K562 (cell line): ENCODE data around the gene GAL. TPM values are rescaled to one million over a fixed set of nuclear protein-coding genes. Genes with fewer than 3 reads are reported as not detected.

Source experiments
- ATAC-seq: fragments of 200-7000 bp; cut with Tn5 transposase; 3 replicates; pipeline ENCODE4 v1.9.1; 2020; ENCODE audit warnings: moderate library complexity
- BruUV-seq: library from RNA; stranded (reverse); fragments of 400-500 nt; replicated peaks from 2 replicates; lab custom pipeline; 2021; lab: Mats Ljungman, UMichigan
- CTCF ChIA-PET: fragments of 300-600 bp; formaldehyde crosslinking; extraction: SDS; loops from one replicate; lab custom pipeline; 2021; ENCODE audit warnings: low intra/inter-chr PET ratio; lab: Yijun Ruan, JAX
- POLR2A ChIA-PET: fragments of 300-600, 350-650 bp; sonication (Branson Sonifier 250); formaldehyde crosslinking; extraction: SDS; loops from one replicate; lab custom pipeline; 2021; ENCODE audit warnings: antibody characterized with exemption, inconsistent platforms; lab: Yijun Ruan, JAX
- DNase-seq, 4 experiments: peaks; one replicate each; pipeline versions ENCODE4 v3.0.0 to v3.0.0-alpha.2; 2011 to 2018; ENCODE audit warnings: low spot score in 3 of 4, mixed read lengths in 3 of 4; ENCODE audit errors: extremely low read depth in 1 of 4
- FAIRE-seq: peaks from 2 replicates; lab custom pipeline; 2011; peaks lifted over from hg19 to GRCh38; lab: Jason Lieb, UNC
- H2AFZ ChIP-seq: 2 replicates; pipeline ENCODE4 v1.6.0; 2011; ENCODE audit warnings: low read depth, low read length, control low read depth, inconsistent platforms
- H3K27ac ChIP-seq: fragments of 200-600 bp; 3 replicates; pipeline ENCODE4 v1.8.0; 2011; ENCODE audit warnings: low read depth, mild to moderate bottlenecking, control low read depth, inconsistent platforms, low read length, moderate library complexity, mixed read lengths; ENCODE audit errors: extremely low read depth
- H3K27me3 ChIP-seq, 2 experiments: fragments of 300-600 bp in 1 of 2; 2 replicates in 1 of 2; 3 replicates in 1 of 2; pipeline versions ENCODE4 v1.6.0 to v1.8.0; 2011; ENCODE audit warnings: inconsistent platforms in 2 of 2, low read length in 2 of 2, mild to moderate bottlenecking in 1 of 2, mixed read lengths in 1 of 2, moderate library complexity in 1 of 2; ENCODE audit not compliant: control insufficient read depth in 2 of 2, insufficient read depth in 2 of 2
- H3K36me3 ChIP-seq: fragments of 300-600 bp; 3 replicates; pipeline ENCODE4 v1.8.0; 2011; ENCODE audit warnings: mild to moderate bottlenecking, low read length, inconsistent platforms; ENCODE audit not compliant: control insufficient read depth, insufficient read depth
- H3K4me1 ChIP-seq, 2 experiments: fragments of 200-600 bp in 1 of 2; replicated peaks in 1 of 2; 2 replicates in 1 of 2; 3 replicates in 1 of 2; pipeline versions ENCODE4 v1.5.1 to v1.8.0; 2011; ENCODE audit warnings: inconsistent platforms in 2 of 2, low read length in 2 of 2, mild to moderate bottlenecking in 1 of 2, mixed read lengths in 1 of 2, moderate library complexity in 1 of 2; ENCODE audit not compliant: control insufficient read depth in 2 of 2, insufficient read depth in 2 of 2
- H3K4me2 ChIP-seq: 2 replicates; pipeline ENCODE4 v1.6.1; 2011; ENCODE audit warnings: low read length, control low read depth, inconsistent platforms, mixed read lengths; ENCODE audit not compliant: insufficient read depth
- H3K4me3 ChIP-seq: fragments of 200-600 bp; sonication (generic), shearing (Covaris generic); 2 replicates; pipeline ENCODE4 v1.5.1; 2016; ENCODE audit warnings: control low read depth, inconsistent platforms
- H3K79me2 ChIP-seq: fragments of 200-600 bp; 3 replicates; pipeline ENCODE4 v1.8.0; 2011; ENCODE audit warnings: low read length, inconsistent platforms; ENCODE audit not compliant: control insufficient read depth, insufficient read depth
- H3K9ac ChIP-seq, 2 experiments: 2 replicates each; pipeline versions ENCODE4 v1.6.0 to v1.6.1; 2011; ENCODE audit warnings: low read depth in 2 of 2, low read length in 2 of 2, control low read depth in 1 of 2, inconsistent platforms in 1 of 2, mild to moderate bottlenecking in 1 of 2, mixed read lengths in 1 of 2; ENCODE audit not compliant: insufficient read depth in 1 of 2
- H3K9me1 ChIP-seq: one replicate; pipeline ENCODE4 v1.6.0; 2011; ENCODE audit warnings: inconsistent platforms, mild to moderate bottlenecking, low read length, moderate library complexity; ENCODE audit not compliant: control insufficient read depth, insufficient read depth
- H3K9me3 ChIP-seq: replicated peaks from 2 replicates; pipeline ENCODE4 v1.5.1; 2011; ENCODE audit warnings: low read depth, low read length, inconsistent platforms; ENCODE audit not compliant: control insufficient read depth, insufficient read depth
- H4K20me1 ChIP-seq: replicated peaks from 2 replicates; pipeline ENCODE4 v1.6.1; 2011; ENCODE audit warnings: low read length, inconsistent platforms, mixed read lengths; ENCODE audit not compliant: control insufficient read depth, insufficient read depth
- CLOCK ChIP-seq: fragments of 250-450 bp; sonication (Bioruptor Pico); IDR thresholded peaks from 2 replicates; pipeline ENCODE4 v1.4.0; 2020; ENCODE audit warnings: mild to moderate bottlenecking, moderate library complexity, borderline replicate concordance
- RBFOX2 ChIP-seq: fragments of 200-400 bp; formaldehyde crosslinking; IDR thresholded peaks from 2 replicates; pipeline ENCODE4 v1.6.1; 2017; ENCODE audit warnings: low read depth, mild to moderate bottlenecking, low read length, moderate library complexity
- SUPT5H ChIP-seq: fragments of 450-650 bp; IDR thresholded peaks from 2 replicates; pipeline ENCODE4 v1.6.1; 2016
- ZBTB40 ChIP-seq, 2 experiments: fragments of 450-650 bp in 1 of 2; sonication (generic) in 1 of 2; formaldehyde crosslinking in 1 of 2; IDR thresholded peaks; 2 replicates each; pipeline versions ENCODE4 v1.7.1 to v1.9.0; 2016 to 2022; ENCODE audit warnings: inconsistent platforms in 1 of 2, mild to moderate bottlenecking in 1 of 2, missing genetic modification reagents in 1 of 2
- ZKSCAN8 ChIP-seq: fragments of 200-800 bp; sonication (Bioruptor generic); IDR thresholded peaks from 2 replicates; pipeline ENCODE4 v1.6.1; 2016; ENCODE audit warnings: missing genetic modification characterization, missing compliant biosample characterization
- WGBS: fragments of 100-300 bp; shearing (Covaris generic); methylation state at CpG from one replicate; pipeline ENCODE4 v1.1.6; 2016; ENCODE audit warnings: low coverage, mixed read lengths; ENCODE audit not compliant: insufficient coverage; ENCODE audit errors: missing lambda C conversion rate; 5-methylcytosine and 5-hydroxymethylcytosine counted together
- in situ Hi-C: fragments of 300-500 bp; cut with MboI; formaldehyde crosslinking; loops from 4 replicates; pipeline ENCODE4 v1.15.0; 2018; ENCODE audit warnings: inconsistent platforms, mixed read lengths
- intact Hi-C: fragments of 100-400 bp; cut with micrococcal nuclease; formaldehyde crosslinking; loops from 2 replicates; pipeline ENCODE4 v1.14.2; 2022
- polyA plus RNA-seq, 8 experiments: library from polyadenylated mRNA; depleted of rRNA in 4 of 8; stranded (reverse) in 5 of 8; unstranded in 3 of 8; fragments of >200 nt; fragmentation: Nextera tagmentation in 2 of 8; fragmentation: Illumina TruSeq in 1 of 8; extraction: Ambion mirVana in 2 of 8; extraction: Trizol in 1 of 8; gene quantifications; 2 replicates each; pipeline versions ENCODE4 v1.2.1 to v1.2.3, GENCODE V29; 2011 to 2014; ENCODE audit warnings: inconsistent platforms in 1 of 8, missing spikeins in 1 of 8
- total RNA-seq, 7 experiments: library from RNA; depleted of rRNA in 6 of 7; stranded (reverse); fragments of >200 nt in 6 of 7; fragmentation: Illumina TruSeq in 2 of 7; extraction: Trizol in 2 of 7; gene quantifications; 2 replicates each; pipeline versions ENCODE4 v1.2.1 to v1.2.3, GENCODE V29; 2011 to 2021; ENCODE audit warnings: low replicate concordance in 1 of 7

GAL gene
- total and polyA plus RNA-seq, 9 of the 15 experiments (the other 6 are each of a cell fraction or from before 2014, with no cell fraction given): 10.6 to 119 (median 36.3) TPM

- no peak for TF ChIP-seq CLOCK (CRISPR knock-in tag)
- TF ChIP-seq ZKSCAN8: no peak
- TF ChIP-seq RBFOX2: peak; percentile 53
Measured at GRCh38 chr11:68687986-68688385, 3.6 kb downstream of the GAL start (continued).

- Histone ChIP-seq H3K9me1 (no peaks in the 10 kb centered on the region), H2AFZ (no peak overlapping the region), H3K4me1 (peaks cover 4 to 29% of the 10 kb centered on the region in 2 experiments; a peak in 3 of 5 replicates), H3K79me2 (peaks cover 10% of the 10 kb centered on the region), H3K4me3 (no peak overlapping the region), H3K4me2 (no peak overlapping the region), H3K9ac (no peak overlapping the region), H3K27me3 (peaks cover 0 to 3% of the 10 kb centered on the region in 2 experiments; a peak in 1 of 5 replicates), H3K36me3 (peaks cover 54% of the 10 kb centered on the region), H3K27ac (no peak overlapping the region)
- in situ Hi-C loops (loop anchor here (25.0 kb wide), 1 partner anchor 1152 kb away; no protein-coding TSS in a partner anchor), intact Hi-C loops (loop anchor here (5.0 kb wide), 1 partner anchor 62 kb away; no protein-coding TSS in a partner anchor)
- FAIRE-seq (no peak), DNase-seq (no peak), ATAC-seq (no peak)
- 90% methylated on average over 11 of the region's 12 CpGs for WGBS
- ChIA-PET CTCF (no interaction called here), POLR2A (interaction anchor here (0.5 to 3.3 kb wide), 3 partner anchors 10 to 103 kb away, joined by 3 to 17 read pairs (median 5); no protein-coding TSS in a partner anchor)
- BruUV-seq: no TSS peak
- TF ChIP-seq SUPT5H (0 out of 2 replicates have a peak, but pooled peaks have one; percentile 6), ZBTB40 (IDR thresholded peaks at IDR 0.05) (no peak), ZBTB40 (CRISPR knock-in tag; IDR thresholded peaks at IDR 0.05) (no peak)
- TF ChIP-seq, all 486 proteins: peak for 1
- Histone ChIP-seq H3K9me3 (no peaks in the 10 kb centered on the region), H4K20me1 (no peaks in the 10 kb centered on the region)
Measured at GRCh38 chr11:68688881-68689280, 4.5 kb downstream of the GAL start.
